Neural progenitor cell (in vitro differentiated cells): ENCODE data around the gene ENAH.

Experiments
- EZH2 ChIP-seq: fragments of 200-600 bp; sonication (generic); IDR thresholded peaks from 2 replicates; pipeline ENCODE4 v1.6.1; 2017; ENCODE audit warnings: antibody characterized with exemption, mild to moderate bottlenecking, moderate library complexity
- EZH2phosphoT487 ChIP-seq: fragments of 200-600 bp; sonication (generic); IDR thresholded peaks from 2 replicates; pipeline ENCODE4 v1.6.1; 2017; ENCODE audit warnings: antibody characterized with exemption
- TF ChIP-seq, protein P1 (sequence below): fragments of 200-600 bp; sonication (generic); IDR thresholded peaks from 2 replicates; pipeline ENCODE4 v1.5.1; 2017; ENCODE audit warnings: antibody characterized with exemption, mild to moderate bottlenecking

GRCh38 chr1:225534135-225534534 is 118.8 kb downstream of the ENAH start:
- TF ChIP-seq, protein P1, sequence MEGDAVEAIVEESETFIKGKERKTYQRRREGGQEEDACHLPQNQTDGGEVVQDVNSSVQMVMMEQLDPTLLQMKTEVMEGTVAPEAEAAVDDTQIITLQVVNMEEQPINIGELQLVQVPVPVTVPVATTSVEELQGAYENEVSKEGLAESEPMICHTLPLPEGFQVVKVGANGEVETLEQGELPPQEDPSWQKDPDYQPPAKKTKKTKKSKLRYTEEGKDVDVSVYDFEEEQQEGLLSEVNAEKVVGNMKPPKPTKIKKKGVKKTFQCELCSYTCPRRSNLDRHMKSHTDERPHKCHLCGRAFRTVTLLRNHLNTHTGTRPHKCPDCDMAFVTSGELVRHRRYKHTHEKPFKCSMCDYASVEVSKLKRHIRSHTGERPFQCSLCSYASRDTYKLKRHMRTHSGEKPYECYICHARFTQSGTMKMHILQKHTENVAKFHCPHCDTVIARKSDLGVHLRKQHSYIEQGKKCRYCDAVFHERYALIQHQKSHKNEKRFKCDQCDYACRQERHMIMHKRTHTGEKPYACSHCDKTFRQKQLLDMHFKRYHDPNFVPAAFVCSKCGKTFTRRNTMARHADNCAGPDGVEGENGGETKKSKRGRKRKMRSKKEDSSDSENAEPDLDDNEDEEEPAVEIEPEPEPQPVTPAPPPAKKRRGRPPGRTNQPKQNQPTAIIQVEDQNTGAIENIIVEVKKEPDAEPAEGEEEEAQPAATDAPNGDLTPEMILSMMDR: no peak
- TF ChIP-seq EZH2: no peak
- no peak for TF ChIP-seq EZH2phosphoT487
